Measurements from ENCODE around the gene MBD4.

DNA sequence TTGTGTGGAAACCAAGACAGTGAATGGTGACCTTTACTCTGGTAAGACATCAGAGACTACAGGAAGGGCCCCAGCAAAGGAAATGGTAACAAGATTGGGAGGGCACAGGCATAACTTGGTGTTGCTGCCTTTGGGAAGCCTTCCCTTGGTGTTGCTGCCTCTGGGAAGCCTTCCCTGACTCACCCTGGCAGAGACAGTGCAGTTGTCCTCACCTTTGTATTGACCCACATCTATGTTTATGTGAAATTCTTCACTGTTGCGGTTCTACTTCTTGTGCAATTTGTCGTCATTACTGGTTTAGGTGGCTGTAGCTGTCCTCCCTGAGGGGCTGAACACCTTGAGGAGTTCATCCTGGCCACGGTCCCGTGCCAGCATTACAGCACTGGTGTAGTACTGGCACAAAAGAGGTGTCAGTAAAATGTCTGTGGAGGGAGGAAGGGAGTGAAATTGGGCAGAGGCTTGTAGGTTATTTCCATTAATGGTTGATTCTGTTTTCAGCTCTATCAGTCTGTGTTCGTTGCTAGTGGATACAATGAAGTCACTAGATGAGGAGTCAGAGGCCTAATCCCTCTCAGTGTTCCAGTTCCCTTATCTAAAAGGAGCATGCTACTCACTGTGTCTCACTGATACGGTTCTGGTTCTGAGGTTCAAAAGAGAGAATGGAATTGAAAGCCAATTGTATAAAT, 21.9 kb upstream of the MBD4 start:
- TF ChIP-seq, protein P1, sequence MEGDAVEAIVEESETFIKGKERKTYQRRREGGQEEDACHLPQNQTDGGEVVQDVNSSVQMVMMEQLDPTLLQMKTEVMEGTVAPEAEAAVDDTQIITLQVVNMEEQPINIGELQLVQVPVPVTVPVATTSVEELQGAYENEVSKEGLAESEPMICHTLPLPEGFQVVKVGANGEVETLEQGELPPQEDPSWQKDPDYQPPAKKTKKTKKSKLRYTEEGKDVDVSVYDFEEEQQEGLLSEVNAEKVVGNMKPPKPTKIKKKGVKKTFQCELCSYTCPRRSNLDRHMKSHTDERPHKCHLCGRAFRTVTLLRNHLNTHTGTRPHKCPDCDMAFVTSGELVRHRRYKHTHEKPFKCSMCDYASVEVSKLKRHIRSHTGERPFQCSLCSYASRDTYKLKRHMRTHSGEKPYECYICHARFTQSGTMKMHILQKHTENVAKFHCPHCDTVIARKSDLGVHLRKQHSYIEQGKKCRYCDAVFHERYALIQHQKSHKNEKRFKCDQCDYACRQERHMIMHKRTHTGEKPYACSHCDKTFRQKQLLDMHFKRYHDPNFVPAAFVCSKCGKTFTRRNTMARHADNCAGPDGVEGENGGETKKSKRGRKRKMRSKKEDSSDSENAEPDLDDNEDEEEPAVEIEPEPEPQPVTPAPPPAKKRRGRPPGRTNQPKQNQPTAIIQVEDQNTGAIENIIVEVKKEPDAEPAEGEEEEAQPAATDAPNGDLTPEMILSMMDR (IDR thresholded peaks at IDR 0.05), result no peak
- no peak for TF ChIP-seq POLR2A (IDR thresholded peaks at IDR 0.05)

All from right lobe of liver (tissue), 4 donors.